ENCODE measurements around the gene SORCS2.

- TF ChIP-seq POLR2A (IDR thresholded peaks at IDR 0.05) (no peak), CTCF (IDR thresholded peaks at IDR 0.05) (no peak)
These were observed 404.7 kb downstream of the SORCS2 start for GRCh38 chr4:7596918-7597606.
